NCI-H345 treated with DMSO at 0.1 percent for 48 hours (cell line): ENCODE data around the gene IP6K3.

Experiments
- DNase-seq: peaks from one replicate; lab custom pipeline; 2025; ENCODE audit not compliant: unreplicated experiment; lab: John Stamatoyannopoulos, UW

The IP6K3 gene

DNA sequence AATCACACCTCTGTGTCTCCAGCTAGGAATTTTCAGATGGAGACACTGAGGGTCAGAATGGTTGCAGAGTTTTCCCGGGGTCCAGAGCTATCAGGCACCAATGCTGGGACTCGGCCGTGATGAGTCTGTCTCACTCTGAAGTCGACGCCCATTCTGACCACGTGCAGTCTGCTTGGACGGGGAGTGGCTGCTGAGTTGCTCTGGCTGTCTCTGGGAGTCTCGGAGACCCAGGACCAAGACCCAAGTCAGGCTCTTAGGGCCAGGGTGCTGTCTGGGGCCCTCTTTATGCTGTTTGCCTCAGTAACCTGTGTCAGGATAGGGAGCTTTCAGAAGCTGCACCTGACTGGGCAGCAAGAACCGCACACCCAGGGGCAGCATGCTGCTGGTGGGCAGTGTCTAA lies 4.6 kb downstream of the IP6K3 start:
- no peak for DNase-seq

- no peak for DNase-seq
Observed at GRCh38 chr6:33740794-33741193, 5.9 kb downstream of the IP6K3 start.

DNA sequence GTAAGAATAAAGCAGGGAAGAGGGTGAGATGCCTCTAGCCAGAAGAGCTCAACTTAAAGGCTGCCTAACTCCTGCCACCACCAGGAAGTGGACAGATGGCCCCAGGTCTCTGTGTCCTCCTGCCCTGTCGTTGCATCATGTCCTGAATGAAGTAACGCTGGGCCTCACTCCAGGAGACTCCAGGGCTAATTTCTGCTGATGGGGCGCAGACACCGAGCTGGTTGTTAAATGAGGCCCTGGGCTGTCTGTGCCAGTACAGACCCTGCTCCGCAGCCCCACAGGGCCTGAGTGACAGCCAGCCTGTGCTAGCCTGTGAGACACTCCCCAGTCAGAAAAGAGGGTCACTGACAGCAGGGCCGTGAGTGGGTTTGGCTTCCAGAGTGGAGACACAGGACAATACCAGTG lies 6.5 kb downstream of the IP6K3 start:
- DNase-seq: no peak

DNA sequence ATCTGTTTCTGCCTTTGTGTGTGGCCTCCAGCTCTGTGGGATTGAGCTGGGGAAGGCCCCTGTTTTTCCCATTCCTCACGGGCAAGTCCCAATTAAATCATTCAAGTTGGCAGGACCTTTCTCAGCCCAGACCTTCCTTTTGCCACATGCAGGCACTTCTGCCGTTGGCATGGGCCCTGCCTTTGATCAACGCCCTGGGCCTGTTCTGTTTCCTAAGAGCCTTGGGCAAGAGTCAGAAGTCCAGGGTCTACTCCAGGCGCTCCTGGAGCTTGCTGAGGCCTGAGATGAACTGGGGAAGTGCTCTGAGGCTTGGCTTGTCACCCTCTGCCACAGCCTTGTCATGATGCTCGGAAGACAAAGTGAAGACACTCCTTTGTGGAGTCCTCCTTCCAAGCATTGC lies 7.1 kb downstream of the IP6K3 start:
- DNase-seq: no peak

GRCh38 chr6:33738879-33739278 lies 7.8 kb downstream of the IP6K3 start:
- no peak for DNase-seq

GRCh38 chr6:33738153-33738552 lies 8.6 kb downstream of the IP6K3 start:
- no peak for DNase-seq

GRCh38 chr6:33737267-33738026 lies 9.3 kb downstream of the IP6K3 start:
- DNase-seq: no peak

DNA sequence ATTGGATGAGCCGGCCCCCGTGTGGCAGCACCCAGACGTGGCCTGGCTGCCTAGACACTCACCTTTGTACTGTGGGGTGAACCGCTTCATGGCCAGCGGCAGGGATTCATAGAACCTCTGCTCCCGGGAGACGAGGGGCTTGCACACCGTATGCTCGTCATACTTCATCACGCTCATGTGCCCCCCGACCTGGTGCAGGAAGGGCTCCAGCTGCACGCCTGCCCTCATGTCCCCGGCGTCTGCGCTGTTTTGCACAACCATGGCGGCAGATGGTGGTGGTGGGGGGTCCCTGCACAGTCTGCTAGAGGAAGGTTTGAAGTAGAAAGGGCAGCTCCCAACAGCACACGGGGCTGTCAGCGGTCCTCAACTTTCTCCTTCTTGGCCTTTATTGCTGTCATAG lies 11.5 kb downstream of the IP6K3 start:
- DNase-seq: no peak

DNA sequence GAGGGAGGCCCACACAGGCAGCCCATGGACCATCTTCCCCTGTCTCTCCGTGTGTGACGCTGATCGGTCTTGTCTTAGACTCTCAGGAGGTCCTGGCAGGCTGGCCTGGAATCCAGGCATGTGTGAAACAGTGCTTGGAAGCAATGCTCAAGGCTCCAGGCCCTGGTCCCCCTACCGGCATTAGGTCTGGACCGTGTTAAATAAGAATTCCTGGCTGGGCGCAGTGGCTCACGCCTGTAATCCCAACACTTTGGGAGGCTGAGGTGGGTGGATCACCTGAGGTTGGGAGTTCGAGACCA lies 13.0 kb downstream of the IP6K3 start:
- DNase-seq: no peak

DNA sequence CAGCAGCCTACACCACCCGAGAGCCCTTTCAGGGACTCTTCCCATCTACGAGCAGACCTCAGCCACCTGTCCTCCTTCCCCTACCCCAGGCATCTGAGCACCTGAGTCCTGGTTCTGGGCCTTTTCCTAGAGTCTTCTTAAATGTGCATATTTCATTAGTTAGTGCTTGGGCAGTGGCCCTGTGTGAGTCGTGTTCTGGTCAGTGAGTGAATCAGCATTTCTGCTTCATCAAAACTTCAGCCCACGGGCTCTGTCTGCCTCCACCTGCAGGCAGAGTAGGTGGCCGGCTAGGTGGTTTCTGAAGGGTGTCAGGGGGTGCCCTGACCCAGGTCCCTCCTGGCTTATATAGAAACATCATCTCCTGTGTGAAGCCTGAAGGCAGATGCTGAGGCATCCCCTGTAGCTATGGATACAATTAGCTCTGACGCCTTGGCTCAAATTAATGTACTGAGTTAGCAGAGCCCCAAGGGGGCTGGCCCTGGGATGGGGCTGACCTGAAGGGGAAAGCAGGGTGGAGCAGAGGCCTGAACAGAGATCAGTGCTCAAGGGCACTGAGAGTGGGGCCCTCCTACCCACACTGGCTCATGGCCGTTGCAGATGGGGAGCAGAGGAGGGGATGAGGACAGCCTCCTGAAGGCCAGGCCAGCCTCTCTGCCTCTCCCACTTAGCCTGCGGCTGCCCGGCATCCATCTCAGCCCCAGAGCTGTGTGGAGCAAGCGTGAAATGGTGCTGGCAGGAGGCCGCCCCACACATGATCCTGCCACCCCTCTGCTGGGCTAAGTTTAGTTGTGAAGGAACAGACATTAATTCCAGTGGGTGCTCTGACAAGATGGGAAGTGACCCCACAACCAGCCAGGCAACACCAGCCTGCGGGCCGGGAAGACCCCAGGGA lies 13.6 kb downstream of the IP6K3 start:
- DNase-seq: no peak

- no peak for DNase-seq
Observed at GRCh38 chr6:33732385-33732784, 14.3 kb downstream of the IP6K3 start.

GRCh38 chr6:33731751-33732282 lies 14.9 kb downstream of the IP6K3 start:
- no peak for DNase-seq

GRCh38 chr6:33731035-33731434 lies 15.7 kb downstream of the IP6K3 start:
- DNase-seq: no peak

DNA sequence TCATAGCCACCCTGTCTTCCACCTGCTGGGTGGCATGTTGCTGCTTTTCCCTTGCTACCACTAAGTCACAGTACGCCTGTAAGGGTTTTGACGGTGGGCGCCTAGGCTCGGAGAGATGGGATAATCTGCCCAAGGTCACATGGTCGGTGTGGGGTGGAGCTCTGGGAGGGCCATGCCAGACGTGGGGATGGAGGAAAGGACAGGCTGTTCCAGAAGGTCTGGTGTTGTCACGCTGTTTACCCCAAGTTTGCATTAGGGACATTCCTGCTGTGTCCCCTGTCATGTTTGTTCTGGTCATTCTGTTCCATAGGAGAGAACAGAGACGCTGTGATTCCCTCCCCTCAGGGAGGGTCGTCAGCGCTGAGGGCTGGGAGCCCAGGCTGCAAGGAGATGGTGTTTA lies 16.1 kb downstream of the IP6K3 start:
- DNase-seq: no peak

DNA sequence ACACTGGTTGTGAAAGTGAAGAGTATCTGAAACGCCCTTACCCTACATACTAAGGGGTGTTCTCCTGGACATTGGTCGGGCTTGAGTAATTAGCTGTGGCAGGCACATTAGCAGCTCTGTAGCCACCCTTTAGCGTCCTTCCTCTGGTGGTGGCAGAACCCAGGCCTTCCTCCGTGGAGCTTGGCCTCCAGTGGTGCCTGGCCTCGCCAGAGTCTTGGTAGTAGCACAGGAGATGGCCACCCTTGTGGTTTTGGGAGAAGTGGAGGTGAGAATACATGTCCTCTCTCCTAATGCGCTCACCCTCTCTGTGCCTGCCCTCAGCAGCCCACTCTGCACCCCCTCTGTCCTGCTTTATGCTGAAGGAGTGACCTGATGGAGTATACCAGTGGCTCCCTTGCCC lies 17.6 kb downstream of the IP6K3 start:
- DNase-seq: no peak

- DNase-seq: no peak
Observed at GRCh38 chr6:33728438-33728837, 18.3 kb downstream of the IP6K3 start.

- no peak for DNase-seq
Observed at GRCh38 chr6:33727932-33728331, 18.8 kb downstream of the IP6K3 start.

- DNase-seq: no peak
Observed at GRCh38 chr6:33727126-33727525, 19.6 kb downstream of the IP6K3 start.

- DNase-seq: no peak
Observed at GRCh38 chr6:33726696-33727095, 20.0 kb downstream of the IP6K3 start.

- DNase-seq: no peak
Observed at GRCh38 chr6:33725891-33726673, 20.6 kb downstream of the IP6K3 start.

DNA sequence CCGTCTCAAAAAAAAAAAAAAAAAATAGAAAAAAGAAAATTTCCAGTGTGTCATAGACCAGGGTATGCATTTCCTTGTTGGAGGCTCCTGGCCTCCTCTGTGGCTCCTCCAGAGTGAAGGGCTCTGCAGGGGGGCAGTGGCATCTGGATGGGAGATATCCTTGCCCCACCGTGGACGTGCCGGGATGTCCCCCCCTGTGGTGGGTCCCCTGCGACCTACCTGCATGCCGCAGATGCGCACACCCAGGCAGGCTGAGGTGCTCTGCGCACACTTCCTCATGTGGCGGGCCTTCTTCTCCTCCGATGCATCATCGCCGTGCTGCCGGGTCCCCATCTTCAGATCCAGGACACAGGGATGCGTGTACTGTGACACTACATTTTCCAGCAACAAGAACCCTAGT lies 21.5 kb downstream of the IP6K3 start:
- DNase-seq: no peak
